Panc1 (cell line): ENCODE data around the gene TPSB2. TPM values are rescaled to one million over a fixed set of nuclear protein-coding genes. Genes with fewer than 3 reads are reported as not detected.
"Not testable (repeated sequence)": the region's sequence is repeated elsewhere in the genome, so short reads cannot be mapped to it uniquely, and the experiment has no call there.

Experiments used
- ATAC-seq: fragments of 200-7000 bp; cut with Tn5 transposase; 2 replicates; pipeline ENCODE4 v1.9.1; 2020; ENCODE audit warnings: mild to moderate bottlenecking, moderate library complexity
- Bru-seq: library from RNA; stranded (reverse); fragments of 400-500 nt; gene quantifications from one replicate; lab custom pipeline; 2021; lab: Mats Ljungman, UMichigan
- BruChase-seq, 2 experiments: library from RNA; stranded (reverse); fragments of 400-500 nt; gene quantifications; one replicate each; lab custom pipeline; 2021; lab: Mats Ljungman, UMichigan
- BruUV-seq: library from RNA; stranded (reverse); fragments of 400-500 nt; replicated peaks from 2 replicates; lab custom pipeline; 2021; lab: Mats Ljungman, UMichigan
- CTCF ChIA-PET: fragments of 300-600 bp; sonication (Branson Sonifier 250); formaldehyde crosslinking; loops from one replicate; lab custom pipeline; 2022; ENCODE audit warnings: antibody characterized with exemption; lab: Charles Lee
- POLR2A ChIA-PET: fragments of 300-600 bp; sonication (Branson Sonifier 250); formaldehyde crosslinking; loops from one replicate; lab custom pipeline; 2022; ENCODE audit warnings: antibody characterized with exemption; lab: Charles Lee
- DNase-seq: peaks from one replicate; pipeline ENCODE4 v3.0.0-alpha.2; 2010; ENCODE audit warnings: low read depth, low spot score
- H3K27ac ChIP-seq: 2 replicates; pipeline ENCODE4 v1.5.1; 2011; ENCODE audit warnings: mild to moderate bottlenecking, low read length, inconsistent platforms
- H3K27me3 ChIP-seq: fragments of 200-500 bp; sonication (Bioruptor generic); 2 replicates; pipeline ENCODE4 v1.6.0; 2014; ENCODE audit warnings: low read length, inconsistent platforms; ENCODE audit not compliant: control insufficient read depth, insufficient read depth
- H3K36me3 ChIP-seq: fragments of 200-500 bp; sonication (Bioruptor generic); 2 replicates; pipeline ENCODE4 v1.5.1; 2014; ENCODE audit warnings: inconsistent platforms, mild to moderate bottlenecking, low read length, moderate library complexity; ENCODE audit not compliant: control insufficient read depth, insufficient read depth
- H3K4me1 ChIP-seq: 2 replicates; pipeline ENCODE4 v1.5.1; 2011; ENCODE audit warnings: inconsistent platforms, mild to moderate bottlenecking, low read length, moderate library complexity; ENCODE audit not compliant: control insufficient read depth, insufficient read depth
- H3K4me3 ChIP-seq, 2 experiments: 2 replicates each; pipeline ENCODE4 v1.5.1; 2011 to 2012; ENCODE audit warnings: low read depth in 2 of 2, low read length in 2 of 2, mild to moderate bottlenecking in 2 of 2, inconsistent platforms in 1 of 2, moderate library complexity in 1 of 2
- H3K9me3 ChIP-seq: fragments of 200-500 bp; sonication (Bioruptor generic); 2 replicates; pipeline ENCODE4 v1.5.1; 2014; ENCODE audit warnings: low read depth, mild to moderate bottlenecking, inconsistent platforms, low read length, moderate library complexity; ENCODE audit not compliant: control insufficient read depth, insufficient read depth
- CTCF ChIP-seq: fragments of 450-650 bp; IDR thresholded peaks from 2 replicates; pipeline ENCODE4 v1.5.1; 2017; ENCODE audit warnings: mild to moderate bottlenecking
- POLR2AphosphoS5 ChIP-seq: IDR thresholded peaks from 2 replicates; pipeline ENCODE4 v1.6.1; 2012; ENCODE audit warnings: mild to moderate bottlenecking, low read depth, low read length, moderate library complexity
- REST ChIP-seq, 2 experiments: IDR thresholded peaks; 2 replicates each; pipeline ENCODE4 v1.6.1; 2011 to 2012; ENCODE audit warnings: low read depth in 2 of 2, control low read depth in 1 of 2, low read length in 1 of 2, mild to moderate bottlenecking in 1 of 2, moderate library complexity in 1 of 2; ENCODE audit not compliant: insufficient read depth in 1 of 2
- SIN3A ChIP-seq: IDR thresholded peaks from 2 replicates; pipeline ENCODE4 v1.6.1; 2012; ENCODE audit warnings: low read depth, mild to moderate bottlenecking, low read length, moderate library complexity, borderline replicate concordance; ENCODE audit not compliant: insufficient read depth
- TCF7L2 ChIP-seq: IDR thresholded peaks from 2 replicates; pipeline ENCODE4 v1.6.1; 2011; ENCODE audit warnings: mild to moderate bottlenecking, low read depth, low read length, inconsistent platforms
- in situ Hi-C: cut with HindIII; loops from 2 replicates; pipeline ENCODE4 v1.10.0; 2016; ENCODE audit warnings: low sequenced_read_pairs, low pct_unique_long_range_greater_than_20kb
- intact Hi-C: fragments of 100-400 bp; cut with micrococcal nuclease; formaldehyde crosslinking; loops from one replicate; pipeline ENCODE4 v1.10.0; 2022; ENCODE audit not compliant: unreplicated experiment
- long read RNA-seq: library from polyadenylated mRNA; unstranded; transcript quantifications from one replicate; pipeline ENCODE4 v2.0.0, GENCODE V29; 2021; ENCODE audit not compliant: unreplicated experiment
- polyA plus RNA-seq: library from polyadenylated mRNA; unstranded; fragments of >200 nt; gene quantifications from one replicate; pipeline ENCODE4 v1.2.1, GENCODE V29; 2012; ENCODE audit warnings: missing spikeins; ENCODE audit not compliant: insufficient read length
- total RNA-seq: library from RNA; stranded (reverse); gene quantifications from one replicate; pipeline ENCODE4 v1.2.1, GENCODE V29; 2021; ENCODE audit not compliant: unreplicated experiment

Gene TPSB2
- total RNA-seq (0.57 TPM), Bru-seq, nascent RNA (not detected), BruChase-seq, experiment 1, labeled RNA remaining after a 2-hour chase (not detected), BruChase-seq, experiment 2, labeled RNA remaining after a 6-hour chase (percentile 20 among the genes with signal in this experiment)
- polyA plus RNA-seq = 0.39 TPM
- long read RNA-seq = 0 reads

GRCh38 chr16:1230084-1230470, at the start of gene TPSB2:
TSS of gene TPSB2 (minus strand) at chr16:1230184. CDS start at chr16:1229951, 233 bp downstream.
- H3K9me3 ChIP-seq, DNase-seq, CTCF ChIA-PET, H3K4me3 ChIP-seq, POLR2A ChIA-PET, H3K36me3 ChIP-seq, ATAC-seq, H3K27ac ChIP-seq, intact Hi-C loops, in situ Hi-C loops, BruUV-seq, H3K4me1 ChIP-seq, H3K27me3 ChIP-seq: not testable (repeated sequence)

- no TSS peak for BruUV-seq
- H3K9me3 ChIP-seq = no peaks in the 10 kb centered on the region
- H3K4me1 ChIP-seq = peaks cover 9% of the 10 kb centered on the region
- H3K4me3 ChIP-seq = no peak overlapping the region
- no peak for DNase-seq
- 0 out of 2 replicates have a peak overlapping the region, but pooled peaks have one; percentile 4 for H3K27ac ChIP-seq
- no peaks in the 10 kb centered on the region for H3K36me3 ChIP-seq
- ChIA-PET CTCF (interaction anchor here (0.6 kb wide), 1 partner anchor 42 kb away, joined by 9 read pairs; no protein-coding TSS in a partner anchor), POLR2A (no interaction called here)
- in situ Hi-C loops (no loop called here), intact Hi-C loops (no loop called here)
- TF ChIP-seq TCF7L2 (no peak), CTCF (no peak), SIN3A (no peak), REST (IDR thresholded peaks at IDR 0.05; ENCODE audit: insufficient read depth in 1 of 2, low read depth in 2 of 2, low read length in 1 of 2) (no peak), POLR2AphosphoS5 (no peak)
- no peaks in the 10 kb centered on the region for H3K27me3 ChIP-seq
- no peak for ATAC-seq
Measured at GRCh38 chr16:1279081-1279944, 49.3 kb upstream of the TPSB2 start.
